Epithelial cell of umbilical artery (primary cell): ENCODE data around the gene SEMA6B. TPM values are rescaled to one million over a fixed set of nuclear protein-coding genes. Genes with fewer than 3 reads are reported as not detected.

Experiments used
- total RNA-seq: library from RNA; depleted of rRNA; stranded (reverse); fragments of >200 nt; gene quantifications from 2 replicates; pipeline ENCODE4 v1.2.3, GENCODE V29; 2014

The SEMA6B gene
- 70.5 and 71.8 TPM in 2 replicates for total RNA-seq

DNA sequence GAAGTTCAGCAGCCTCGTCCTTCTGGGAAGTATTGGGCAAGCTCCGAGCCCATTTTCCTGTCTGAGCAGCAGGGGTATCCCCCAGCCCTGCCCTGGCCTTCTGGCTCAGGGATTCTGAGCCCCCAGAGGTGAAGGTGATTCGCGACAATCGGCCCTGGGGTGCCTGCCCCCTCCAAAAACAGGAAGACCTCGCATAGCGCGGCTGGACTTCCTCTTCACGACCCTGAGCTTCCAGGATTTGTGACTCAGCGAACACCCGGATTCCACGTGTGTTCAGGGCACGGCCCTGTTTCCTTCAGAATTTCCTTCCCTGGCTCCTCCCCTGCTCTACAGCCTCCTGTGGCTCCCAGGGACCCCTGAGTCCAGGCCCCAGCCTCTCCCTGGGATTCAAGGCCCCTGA lies at the start of gene SEMA6B:
SEMA6B (minus strand) TSS at position 116 of the 400 bp plus-strand sequence. CDS start 1,227 bp downstream, outside the sequence.

GRCh38 chr19:4539693-4540581 lies 19.5 kb downstream of the SEMA6B start, which contains the start of gene LRG1:
TSS of gene LRG1 (minus strand) at chr19:4540036. CDS start at chr19:4540013, 23 bp downstream.

DNA sequence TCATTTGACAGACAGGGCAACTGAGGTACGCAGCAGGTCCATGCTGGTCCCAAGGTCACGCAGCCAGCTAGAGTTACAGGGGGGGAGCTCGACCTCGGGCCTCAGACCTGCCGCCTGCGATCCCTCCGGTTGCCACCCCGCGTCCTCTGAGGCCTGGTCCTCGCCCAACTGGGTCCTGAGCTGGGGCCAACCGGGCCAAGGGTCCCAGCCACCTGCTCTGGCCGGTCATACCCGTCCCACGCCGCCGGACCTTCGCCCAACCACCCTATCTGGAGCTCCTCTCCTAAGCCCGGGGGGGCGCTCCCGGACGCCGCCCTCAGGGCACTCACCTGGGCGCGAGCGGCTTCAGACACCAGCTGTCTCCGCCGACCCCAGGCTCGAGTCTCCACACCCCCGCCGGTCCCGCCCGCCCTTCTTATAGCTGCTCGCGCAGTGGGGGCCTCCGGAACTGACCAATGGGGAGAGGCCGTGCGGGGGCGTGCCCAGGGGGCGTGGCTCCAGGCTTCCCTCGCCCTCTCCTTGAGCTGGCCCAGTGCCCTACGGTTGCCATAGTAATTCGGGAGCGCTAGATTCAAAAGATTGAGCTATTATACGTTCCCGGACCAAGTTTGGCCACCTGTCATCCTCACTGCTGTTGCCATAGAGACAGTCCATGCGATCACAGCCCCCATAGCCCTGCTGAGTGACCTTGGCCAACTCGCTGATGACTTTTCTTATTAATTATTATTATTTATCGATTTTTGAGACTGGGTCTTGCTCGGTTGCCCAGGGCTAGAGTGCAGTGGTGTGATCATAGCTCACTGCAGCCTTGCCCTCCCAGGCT lies 24.4 kb downstream of the SEMA6B start, which contains the start of gene PLIN5:
PLIN5 (minus strand) TSS at position 389 of the 823 bp plus-strand sequence. CDS start 1,150 bp downstream, outside the sequence.

DNA sequence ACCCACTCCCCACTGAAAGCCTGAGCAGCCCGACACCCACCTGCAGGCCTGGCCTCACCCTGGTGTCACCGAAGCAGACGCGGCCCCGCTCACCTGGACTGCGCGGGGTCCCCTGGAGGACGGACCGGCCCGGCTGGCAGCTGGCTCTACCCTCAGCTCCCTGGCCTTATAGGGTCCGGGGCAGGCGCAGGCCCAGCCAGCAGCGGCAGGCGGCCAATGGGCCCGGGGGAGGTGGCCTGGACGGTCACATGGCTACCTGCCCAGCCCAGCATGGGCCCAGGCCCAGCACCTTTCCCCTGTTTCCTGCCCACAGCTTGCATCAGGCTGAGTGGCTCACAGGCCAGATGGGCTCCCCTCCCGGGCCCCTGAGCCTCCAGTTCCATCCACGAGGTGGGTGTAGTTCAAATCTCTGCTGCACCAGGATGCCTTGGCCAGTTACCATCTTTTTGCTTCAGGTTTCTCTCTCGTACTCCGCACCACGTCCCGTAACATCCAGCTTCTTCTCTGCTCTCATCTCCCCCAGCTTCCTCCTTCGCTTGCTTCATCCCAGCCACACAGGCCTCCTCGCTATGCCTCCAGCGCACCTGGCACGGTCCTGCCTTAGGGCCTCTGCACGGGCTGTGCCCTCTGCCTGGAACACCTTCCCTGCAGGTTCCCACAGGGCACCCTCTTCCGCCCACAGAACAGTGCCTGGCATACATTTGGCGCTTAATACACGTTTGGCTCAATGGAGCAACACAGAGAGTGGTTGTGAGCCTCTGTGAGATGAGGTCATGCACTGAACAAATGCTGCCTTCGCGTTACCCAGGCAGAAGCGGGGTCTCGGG lies 40.9 kb downstream of the SEMA6B start, which contains the start of gene PLIN4:
PLIN4 (minus strand) TSS at position 142 of the 827 bp plus-strand sequence. CDS start 214 bp downstream, outside the sequence.

Other genes starting within 250 kb of the SEMA6B start
- 10.1 and 12.8 TPM in 2 replicates for gene STAP2, start 220.9 kb downstream of the SEMA6B start, total RNA-seq
- gene MPND, start 216.1 kb downstream of the SEMA6B start, total RNA-seq, result 5.6 and 8.8 TPM in 2 replicates
- gene SH3GL1, start 159.1 kb downstream of the SEMA6B start, total RNA-seq, result 24.7 and 27.2 TPM in 2 replicates
- gene CHAF1A, start 157.0 kb downstream of the SEMA6B start, total RNA-seq, result 11.7 and 20.4 TPM in 2 replicates
- 63.8 and 67.9 TPM in 2 replicates for gene UBXN6, start 101.9 kb downstream of the SEMA6B start, total RNA-seq
- gene HDGFL2, start 87.4 kb downstream of the SEMA6B start, total RNA-seq, result 53.9 and 75.8 TPM in 2 replicates
- gene PLIN4, start 41.2 kb downstream of the SEMA6B start, total RNA-seq, result under 0.01 TPM in 1 of 2 replicates, not detected in the other
- 1.4 TPM in 1 of 2 replicates, not detected in the other for gene PLIN5, start 24.5 kb downstream of the SEMA6B start, total RNA-seq
- under 0.01 and 0.30 TPM in 2 replicates for gene LRG1, start 19.6 kb downstream of the SEMA6B start, total RNA-seq
- gene TNFAIP8L1, start 79.8 kb upstream of the SEMA6B start, total RNA-seq, result 17.2 and 26.9 TPM in 2 replicates
- gene MYDGF, start 110.7 kb upstream of the SEMA6B start, total RNA-seq, result 196 and 312 TPM in 2 replicates
- gene DPP9, start 164.2 kb upstream of the SEMA6B start, total RNA-seq, result 26.0 and 29.8 TPM in 2 replicates
- gene FEM1A, start 232.1 kb upstream of the SEMA6B start, total RNA-seq, result 18.1 and 18.2 TPM in 2 replicates